SH-SY5Y (cell line): ENCODE results near the gene XXYLT1.

Experiments used
- GATA2 ChIP-seq: IDR thresholded peaks from 2 replicates; pipeline ENCODE4 v1.6.1; 2011; ENCODE audit warnings: mild to moderate bottlenecking, low read depth, low read length
- GATA3 ChIP-seq: IDR thresholded peaks from 2 replicates; pipeline ENCODE4 v1.6.1; 2011; ENCODE audit warnings: low read depth, mild to moderate bottlenecking, low read length, moderate library complexity

The XXYLT1 gene

DNA sequence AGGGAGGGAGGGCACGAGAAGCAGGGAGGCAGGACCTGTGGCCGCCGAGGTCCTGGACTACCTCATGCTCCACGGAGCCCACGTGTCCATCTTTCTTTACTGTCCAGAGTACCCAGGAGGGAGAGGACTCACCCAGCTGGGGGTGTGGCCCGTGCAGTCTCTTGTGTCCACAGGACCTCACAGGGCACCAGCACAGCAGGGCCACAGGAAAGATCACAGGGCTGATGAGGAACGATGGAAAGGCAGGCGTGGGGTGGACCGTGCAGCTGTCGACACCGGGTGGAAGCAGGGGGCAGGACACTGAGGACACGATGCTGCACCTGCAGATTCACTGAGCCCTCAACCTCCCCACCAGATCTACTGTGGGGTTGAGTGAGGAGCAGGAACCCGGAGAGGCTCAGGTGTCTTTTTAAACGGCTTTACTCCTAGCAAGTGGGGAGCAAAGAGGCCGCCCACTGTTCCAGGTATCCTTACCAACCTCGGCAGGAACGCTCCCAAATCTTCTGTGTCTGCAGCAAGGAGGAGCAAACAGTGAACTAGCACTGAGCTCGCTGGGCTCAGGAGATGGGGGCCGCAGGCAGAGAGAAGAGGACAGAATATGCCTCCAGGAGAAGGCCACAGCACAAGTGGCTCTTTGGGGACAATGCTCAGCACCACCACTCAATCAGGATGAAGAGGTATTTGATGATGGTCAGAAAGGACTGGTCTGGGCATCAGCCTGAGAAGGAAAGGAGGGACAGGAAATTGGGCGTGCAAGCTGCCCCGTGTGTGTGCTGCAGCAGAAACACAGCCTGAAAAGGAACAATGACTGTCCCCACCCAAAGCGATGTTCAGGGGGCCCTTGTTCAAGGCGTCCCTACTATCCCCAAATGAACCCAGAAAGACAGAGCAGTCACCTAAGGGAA is 198.8 kb downstream of the XXYLT1 start:
- TF ChIP-seq GATA2, result no peak
- no peak for TF ChIP-seq GATA3

DNA sequence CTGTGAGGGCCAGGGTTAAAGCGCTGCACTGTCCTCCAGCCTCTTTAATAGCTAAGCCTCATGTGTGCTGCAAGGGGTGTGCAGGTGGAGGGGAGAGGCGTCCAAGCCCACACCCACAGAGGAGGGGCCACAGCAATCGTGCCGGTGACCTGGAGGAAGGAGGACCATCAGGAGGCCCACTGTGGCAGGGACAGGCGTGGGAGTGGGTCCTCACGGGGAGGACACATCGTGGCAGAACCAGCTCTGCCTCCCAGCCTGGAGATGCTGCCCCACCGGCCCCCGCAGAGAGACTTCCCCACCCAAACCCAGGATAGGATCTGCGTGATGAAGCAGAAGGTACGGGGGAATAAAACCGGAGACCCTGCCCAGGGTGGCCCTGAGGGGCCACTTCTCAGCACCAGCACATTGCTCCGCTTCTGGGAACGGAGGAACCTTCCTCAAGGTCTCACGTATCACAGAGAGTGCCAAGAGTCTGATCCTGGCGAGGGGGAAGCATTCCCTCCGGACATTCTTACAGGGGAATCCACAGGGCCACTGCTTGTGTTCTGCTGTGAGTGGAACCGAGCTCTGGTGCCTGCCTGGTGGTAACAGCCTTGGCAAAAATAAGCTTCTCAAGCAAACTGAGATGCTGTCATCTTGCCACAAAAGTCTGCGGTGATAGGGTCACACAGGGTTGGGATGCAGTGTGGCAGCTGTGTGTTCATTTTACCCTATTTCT is 199.8 kb downstream of the XXYLT1 start:
- TF ChIP-seq GATA2 (no peak), GATA3 (no peak)

DNA sequence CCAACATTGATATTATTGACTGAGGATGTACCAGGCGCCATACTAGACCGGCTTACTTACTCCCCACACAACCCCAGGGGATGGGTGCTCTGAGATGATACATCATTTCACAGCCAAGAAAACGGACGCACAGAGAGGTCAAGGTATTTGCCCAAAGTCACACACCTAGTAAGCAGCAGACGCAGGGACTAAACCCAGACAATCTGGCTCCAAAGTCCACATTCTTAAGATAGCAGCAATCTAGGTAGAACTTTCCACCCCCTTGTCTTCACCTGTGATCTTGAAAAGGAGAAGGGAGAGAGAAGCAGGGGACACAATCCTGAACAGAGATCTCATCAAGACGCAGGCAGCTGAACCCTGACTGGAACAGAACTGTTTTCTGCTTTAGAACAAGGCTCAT is 200.6 kb downstream of the XXYLT1 start:
- TF ChIP-seq GATA3 (no peak), GATA2 (no peak)

DNA sequence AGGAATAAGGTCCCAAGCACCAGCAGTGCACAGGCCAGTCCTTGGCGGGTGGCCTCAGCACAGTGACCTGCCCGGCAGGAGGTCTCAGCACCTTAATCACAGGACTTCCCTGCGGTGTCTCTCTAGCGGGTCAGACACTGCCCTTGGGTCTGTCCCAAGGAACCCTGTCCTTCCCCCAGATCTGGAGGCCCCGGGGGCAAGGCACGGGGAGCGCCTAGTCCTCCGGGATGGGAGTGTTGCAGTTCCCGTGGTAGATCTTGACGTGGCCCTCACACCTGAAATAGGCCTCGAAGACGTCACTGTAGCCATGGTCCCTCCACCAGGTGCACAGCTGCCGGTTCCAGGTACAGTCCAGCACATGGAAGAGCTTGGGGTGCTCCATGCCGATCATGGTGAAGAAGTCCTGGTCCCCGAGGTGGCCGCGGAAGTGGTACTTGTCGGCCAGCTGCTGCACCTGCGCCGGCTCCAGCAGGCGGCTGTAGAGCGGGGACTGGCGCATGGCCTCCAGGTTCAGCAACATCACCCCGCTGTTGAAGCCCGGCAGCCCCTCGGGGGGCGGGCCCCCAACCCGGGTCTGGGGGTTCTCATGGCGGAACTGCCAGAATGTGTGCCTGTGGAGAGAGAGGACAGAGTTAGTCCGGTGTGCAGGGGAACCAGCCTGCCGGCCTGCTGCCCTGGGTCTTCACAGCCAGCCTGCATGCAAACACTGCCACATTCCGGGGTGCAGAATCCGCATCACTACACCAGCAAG is 201.3 kb downstream of the XXYLT1 start:
- TF ChIP-seq GATA2, result no peak

DNA sequence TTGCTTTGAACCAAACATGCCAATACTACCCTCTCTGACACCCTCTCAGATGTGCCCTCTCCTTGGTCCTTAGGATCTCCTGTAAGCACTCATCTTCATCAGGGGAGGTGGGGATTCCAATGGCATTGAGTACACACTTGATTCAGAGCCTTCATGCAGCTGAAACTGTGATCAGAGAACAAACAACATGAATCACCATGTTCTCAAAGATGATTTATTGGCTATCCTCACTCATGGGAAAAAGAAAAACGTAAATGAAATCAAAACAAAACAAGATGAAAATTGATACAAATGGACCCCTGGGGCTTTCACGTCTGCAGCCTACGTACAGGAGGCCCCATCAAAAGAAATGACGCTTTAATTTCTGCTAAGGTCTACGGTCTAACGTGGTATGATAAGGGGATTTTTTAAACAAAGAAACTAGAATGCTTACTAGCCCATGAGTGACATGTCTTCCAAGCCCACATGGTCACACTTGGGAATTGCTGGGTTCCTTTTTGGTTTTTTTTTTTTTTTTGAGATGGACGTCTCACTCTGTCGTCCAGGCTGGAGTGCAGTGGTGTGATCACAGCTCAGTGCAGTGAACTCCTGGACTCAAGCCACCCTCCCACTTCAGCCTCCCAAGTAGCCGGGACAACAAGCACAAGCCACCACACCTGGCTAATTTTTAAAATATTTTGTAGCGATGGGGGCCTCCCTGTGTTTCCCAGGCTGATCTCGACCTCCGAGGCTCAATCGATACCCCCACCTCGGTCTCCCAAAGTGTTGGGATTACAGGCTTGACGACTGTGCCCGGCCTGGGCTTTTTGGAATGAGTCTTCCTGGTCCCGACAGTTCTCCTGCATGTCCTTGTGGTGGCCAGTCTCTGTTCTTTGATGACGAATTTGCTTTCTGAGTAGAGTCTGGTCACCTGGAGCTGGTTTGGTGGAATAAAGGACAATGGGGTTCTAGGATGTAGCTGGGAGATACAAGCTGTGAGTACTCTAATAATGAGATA is 202.6 kb downstream of the XXYLT1 start:
- no peak for TF ChIP-seq GATA2
- TF ChIP-seq GATA3, result no peak

DNA sequence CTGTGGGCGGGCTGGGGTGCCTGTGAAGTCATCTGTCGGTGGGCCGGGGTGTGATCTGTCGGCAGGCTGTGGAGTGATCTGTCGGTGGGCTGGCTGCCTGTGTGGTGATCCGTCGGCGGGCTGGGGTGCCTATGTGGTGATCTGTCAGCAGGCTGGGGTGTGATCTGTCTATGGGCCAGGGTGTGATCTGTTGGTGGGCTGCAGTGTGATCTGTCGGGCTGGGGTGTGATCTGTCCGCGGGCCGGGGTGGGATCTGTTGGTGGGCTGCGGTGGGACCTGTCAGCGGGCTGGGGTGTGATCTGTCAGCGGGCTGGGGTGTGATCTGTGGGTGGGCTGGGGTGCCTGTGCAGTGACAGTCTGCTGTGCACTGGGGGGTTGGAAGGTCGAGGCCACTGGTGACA is 204.5 kb downstream of the XXYLT1 start:
- TF ChIP-seq GATA3, result no peak
- TF ChIP-seq GATA2, result no peak

DNA sequence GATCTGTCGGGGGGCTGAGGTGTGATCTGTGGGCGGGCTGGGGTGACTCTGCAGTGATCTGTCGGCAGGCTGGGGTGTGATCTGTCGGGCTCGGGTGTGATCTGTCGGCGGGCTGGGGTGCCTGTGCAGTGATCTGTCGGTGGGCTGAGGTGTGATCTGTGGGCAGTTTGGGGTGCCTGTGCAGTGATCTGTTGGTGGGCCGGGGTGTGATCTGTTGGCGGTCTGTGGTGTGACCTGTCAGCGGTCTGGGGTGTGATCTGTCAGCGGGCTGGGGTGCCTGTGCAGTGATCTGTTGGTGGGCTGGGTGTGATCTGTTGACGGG is 205.1 kb downstream of the XXYLT1 start:
- TF ChIP-seq GATA3 (no peak), GATA2 (no peak)

DNA sequence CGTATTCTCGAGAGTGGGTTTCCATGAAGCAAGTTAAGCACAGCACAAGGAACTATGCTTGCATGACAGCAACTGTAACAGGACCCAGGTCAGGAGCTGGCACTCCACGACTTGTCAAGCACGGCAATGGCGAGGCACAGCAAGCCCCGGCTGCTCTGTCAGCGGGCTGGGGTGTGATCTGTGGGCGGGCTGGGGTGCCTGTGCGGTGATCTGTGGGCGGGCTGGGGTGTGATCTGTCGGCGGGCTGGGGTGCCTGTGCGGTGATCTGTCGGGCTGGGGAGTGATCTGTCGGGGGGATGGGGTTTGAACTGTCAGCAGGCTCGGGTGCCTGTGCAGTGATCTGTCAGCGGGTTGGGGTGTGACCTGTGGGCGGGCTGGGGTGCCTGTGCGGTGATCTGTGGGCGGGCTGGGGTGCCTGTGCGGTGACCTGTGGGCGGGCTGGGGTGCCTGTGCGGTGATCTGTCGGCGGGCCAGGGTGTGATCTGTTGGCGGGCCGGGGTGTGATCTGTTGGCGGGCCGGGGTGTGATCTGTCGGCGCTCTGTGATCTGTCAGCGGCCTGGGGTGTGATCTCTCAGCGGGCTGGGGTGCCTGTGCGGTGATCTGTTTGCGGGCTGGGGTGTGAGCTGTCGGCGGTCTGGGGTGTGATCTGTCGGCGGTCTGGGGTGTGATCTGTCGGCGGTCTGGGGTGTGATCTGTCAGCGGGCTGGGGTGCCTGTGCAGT is 205.7 kb downstream of the XXYLT1 start:
- TF ChIP-seq GATA2 (no peak), GATA3 (no peak)

DNA sequence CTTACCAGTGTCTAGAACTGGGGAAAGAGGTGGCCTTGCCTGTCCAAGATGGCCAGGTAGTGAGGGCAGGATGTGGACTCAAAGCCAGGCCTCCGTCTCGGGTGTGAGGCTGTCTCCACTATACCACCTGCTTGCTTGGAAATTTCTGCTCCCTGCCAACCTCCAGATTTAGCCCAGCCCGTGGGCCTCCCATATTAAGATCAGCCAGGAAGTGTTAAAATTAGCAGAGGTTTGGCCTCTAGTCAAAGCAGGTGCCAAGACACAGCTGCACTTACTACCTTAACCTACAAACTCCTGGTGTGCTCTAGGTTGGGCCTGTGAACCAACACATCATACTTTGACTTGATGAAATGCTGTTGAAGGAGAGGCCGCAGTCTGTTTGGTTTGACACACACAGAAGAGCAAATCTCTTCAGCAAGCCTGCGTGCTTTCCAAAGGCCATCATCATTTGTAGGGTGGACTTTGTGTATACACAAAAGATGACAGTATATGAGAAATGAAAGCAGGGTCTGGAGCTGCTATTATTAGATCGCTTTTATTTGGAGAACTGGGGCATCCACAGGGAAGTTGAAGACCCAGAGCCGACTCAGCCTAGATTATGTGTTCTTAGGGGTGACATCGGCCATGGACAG is 206.5 kb downstream of the XXYLT1 start:
- TF ChIP-seq GATA3 (no peak), GATA2 (no peak)

DNA sequence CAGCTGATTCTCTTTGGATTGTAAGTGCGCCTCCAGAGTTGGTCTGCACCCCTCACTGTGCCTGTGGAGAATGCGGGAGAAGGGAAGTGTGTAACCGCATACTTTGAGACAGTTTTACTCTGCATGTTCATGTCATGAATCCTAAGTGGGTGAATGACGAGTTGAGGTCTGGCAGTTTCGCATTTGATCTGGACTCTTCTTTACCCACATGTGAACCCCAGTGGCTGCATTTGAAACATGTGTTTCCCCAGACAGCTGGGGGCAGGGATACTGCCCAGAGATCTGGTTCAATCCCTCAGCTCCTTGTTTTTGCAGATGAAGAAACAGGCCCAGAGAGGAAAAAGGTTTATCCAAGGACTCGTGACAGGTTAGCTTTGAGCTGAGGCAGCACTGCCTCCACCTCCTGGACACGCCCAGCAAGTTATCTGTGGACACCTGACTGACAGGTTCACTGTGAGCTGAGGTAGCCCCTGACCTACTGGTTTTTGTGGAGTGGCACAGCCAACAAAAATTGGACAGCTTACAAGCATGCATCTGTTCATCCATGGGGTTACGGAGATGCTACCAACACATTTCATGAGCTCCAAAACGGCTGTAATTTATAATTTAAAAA is 207.3 kb downstream of the XXYLT1 start:
- TF ChIP-seq GATA2, result no peak
- no peak for TF ChIP-seq GATA3

DNA sequence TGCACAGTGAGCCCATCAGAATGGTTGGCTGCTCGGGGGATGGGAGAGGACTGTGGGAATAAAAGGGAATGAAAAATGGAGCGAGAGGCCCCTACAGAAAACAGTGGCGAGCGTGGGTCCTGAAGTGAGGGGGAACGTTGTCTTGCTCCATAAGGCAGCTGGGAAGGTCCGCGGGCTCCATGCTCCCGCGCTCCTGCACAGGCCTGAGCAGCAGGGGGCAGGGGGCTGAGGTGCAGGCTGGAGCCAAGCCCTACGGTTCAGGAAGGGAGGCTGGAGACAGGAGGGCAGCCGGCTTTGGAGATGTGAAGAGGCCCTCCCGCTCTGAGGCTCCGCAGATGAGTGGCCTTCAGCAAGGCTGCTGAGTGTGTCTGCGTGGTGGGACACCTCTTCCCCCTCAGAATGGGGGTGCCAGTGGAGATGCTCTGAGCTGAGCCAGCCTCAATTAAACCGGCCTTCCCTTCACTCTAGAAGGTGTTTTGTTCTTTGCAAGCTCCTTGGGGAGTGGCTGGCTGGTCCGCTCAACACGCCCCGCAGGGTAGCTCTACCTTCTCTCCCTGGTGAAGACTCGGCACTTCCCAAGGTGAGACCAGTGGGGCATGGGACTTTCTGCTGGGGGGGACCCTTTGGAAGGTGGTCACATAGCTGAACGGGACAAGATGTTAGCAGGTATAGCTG is 208.0 kb downstream of the XXYLT1 start:
- TF ChIP-seq GATA2, result no peak
- TF ChIP-seq GATA3, result no peak
